HG03095 (cell line): ENCODE results near the gene ADAMTS17.

ENCODE experiments used
- ATAC-seq: cut with Tn5 transposase; IDR thresholded peaks from one replicate; pipeline ENCODE4 v1.9.1; 2021; ENCODE audit warnings: moderate library complexity; ENCODE audit not compliant: unreplicated experiment

The ADAMTS17 gene

DNA sequence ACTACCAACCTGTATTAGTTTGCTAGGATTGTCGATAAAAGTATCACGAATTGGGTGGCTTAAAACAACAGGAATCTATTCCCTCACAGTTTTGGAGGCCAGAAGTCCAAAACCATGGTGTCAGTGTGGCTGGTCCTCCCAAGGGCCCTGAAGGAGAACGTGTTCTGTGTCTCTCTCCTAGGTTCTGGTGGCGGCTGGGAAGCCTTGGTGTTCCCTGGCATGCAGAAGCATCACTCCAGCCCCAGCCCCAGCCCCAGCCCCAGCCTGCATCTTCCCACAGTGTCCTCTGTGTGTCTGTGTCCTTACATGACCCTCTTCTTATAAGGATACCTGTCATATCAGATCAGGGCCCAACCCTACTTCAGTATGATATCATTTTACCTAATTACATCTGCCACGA lies 336.1 kb downstream of the ADAMTS17 start:
- no peak for ATAC-seq

DNA sequence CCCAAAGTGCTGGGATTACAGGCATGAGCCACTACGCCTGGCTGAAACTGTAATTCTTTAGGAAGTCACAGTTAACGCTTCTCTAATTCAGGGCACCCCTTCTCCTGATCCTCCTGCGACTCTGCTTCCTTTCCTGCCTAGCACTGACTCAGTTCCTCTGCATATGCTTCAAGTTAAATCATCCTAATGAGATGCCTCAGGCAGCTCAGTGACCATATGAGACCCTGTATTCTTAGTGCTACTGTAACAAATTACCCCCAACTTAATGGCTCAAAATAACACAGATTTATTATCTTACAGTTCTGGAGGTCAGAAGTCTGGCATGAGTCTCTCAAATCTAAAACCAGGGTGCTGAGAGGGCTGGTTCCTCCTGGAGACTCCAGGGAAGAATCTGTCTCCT lies 336.8 kb downstream of the ADAMTS17 start:
- ATAC-seq: no peak

DNA sequence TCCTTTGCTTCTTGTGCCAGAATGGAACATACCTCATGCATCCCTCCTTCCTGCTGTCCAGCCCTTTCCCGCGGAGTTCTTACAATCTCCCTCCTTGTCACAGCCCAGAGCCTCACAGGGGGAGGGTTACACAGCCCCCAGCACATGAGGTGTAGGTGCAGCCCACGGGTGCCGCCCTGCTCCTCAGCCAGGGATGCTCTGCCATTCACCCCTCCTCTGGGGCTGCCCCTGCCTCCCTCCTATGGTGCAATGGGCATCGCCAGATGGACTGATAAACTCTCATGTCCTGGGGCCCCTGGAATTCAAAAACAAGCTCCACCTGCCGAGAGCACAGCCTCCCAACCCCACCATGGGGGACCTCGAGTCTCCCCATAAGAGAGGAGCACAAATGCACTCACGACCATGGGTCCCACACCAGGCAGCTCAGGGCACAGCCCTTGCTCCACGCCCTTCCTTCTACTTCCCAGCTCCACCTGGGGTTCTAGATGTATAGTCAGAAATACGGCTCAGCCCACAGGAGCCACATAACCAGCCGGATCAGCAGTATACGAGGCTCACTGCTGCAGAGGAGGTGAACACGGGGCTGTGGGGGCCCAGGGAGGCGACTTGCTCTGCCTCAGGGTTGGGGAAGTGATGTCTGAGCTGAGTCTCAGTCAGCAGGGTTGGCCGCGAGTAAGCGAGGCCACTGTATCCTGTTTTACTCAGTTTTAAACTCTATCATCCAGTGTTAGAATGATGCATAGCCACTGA lies 338.8 kb downstream of the ADAMTS17 start:
- ATAC-seq: no peak

GRCh38 chr15:100002086-100002620 lies 339.6 kb downstream of the ADAMTS17 start:
- ATAC-seq: no peak

DNA sequence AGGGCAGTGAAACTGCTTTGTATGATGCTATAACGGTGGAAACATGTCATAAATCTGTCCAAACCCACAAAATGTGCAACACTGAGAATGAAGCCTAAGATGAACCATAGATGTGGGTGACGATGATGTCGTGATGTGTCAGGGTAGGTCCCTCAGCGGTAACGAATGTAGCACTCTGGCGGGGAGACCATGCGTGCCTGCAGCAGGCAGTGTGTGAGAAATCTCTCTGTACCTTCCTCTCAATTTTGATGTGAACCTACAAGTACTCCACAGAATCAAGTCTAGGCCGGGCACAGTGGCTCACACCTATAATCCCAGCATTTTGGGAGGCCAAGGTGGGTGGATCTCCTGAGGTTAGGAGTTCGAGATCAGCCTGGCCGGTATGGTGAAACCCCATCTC lies 340.4 kb downstream of the ADAMTS17 start:
- ATAC-seq: no peak

DNA sequence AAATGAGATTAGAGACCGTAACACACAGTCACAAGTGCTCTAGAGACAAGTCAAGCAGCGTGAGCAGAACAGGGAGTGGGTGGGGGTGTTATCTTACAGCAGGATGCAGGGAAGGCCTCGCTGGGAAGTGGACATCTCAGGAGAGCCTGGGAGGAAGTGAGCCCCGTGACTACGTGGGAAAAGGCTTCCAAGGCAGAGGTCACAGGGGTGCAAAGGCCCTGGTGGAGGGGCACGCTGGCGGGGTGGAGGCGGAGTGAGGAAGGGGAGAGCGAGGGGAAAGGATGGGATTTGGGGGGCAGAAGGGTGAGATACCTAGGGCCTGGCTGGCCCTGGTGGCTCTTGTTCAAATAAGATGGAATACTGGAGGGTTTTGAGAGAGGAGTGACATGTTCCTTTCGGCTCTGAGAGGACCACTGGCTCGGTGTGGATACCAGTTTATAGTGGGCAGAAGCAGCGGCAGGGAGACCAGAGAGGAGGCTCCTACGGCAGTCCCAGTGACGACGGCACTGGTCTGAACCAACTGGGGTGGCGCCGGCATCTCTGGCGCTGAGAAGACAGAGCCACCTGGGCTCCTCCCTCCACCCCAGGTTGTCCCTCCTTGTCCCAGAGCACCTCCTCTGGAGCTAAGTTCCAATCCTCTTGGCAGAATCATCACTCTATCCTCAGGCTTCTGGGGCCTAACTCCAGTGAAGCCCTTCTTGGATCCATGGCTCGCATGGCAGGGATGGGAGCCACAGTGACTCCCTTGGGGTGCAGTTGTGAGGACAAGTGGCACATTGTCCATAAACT lies 342.3 kb downstream of the ADAMTS17 start:
- ATAC-seq: no peak

DNA sequence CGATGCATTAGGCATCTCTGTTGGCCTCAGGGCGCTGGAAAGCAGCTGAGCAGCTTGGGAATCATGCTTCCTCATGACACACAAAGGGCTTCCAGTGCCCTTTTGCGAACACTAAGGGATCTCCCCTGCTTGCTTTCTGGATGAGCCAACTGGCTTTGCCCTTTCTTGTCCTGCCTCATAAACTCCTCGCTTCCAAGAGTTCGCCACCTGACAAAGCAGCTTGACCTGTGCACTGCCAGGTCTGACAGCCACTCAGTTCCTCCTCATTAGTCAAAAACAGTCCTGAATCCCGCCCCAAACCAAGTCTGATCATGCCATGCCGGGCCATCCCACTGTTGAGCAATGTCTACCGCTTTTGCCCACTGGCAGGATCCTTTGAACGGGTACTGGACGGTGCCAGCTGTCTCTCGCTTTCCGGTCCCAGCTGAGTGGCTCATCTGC lies 343.1 kb downstream of the ADAMTS17 start:
- ATAC-seq: no peak

- no peak for ATAC-seq
These were observed 344.6 kb downstream of the ADAMTS17 start for GRCh38 chr15:99997112-99997651.

- no peak for ATAC-seq
These were observed 345.1 kb downstream of the ADAMTS17 start for GRCh38 chr15:99996660-99997059.

- no peak for ATAC-seq
These were observed 346.2 kb downstream of the ADAMTS17 start for GRCh38 chr15:99995543-99995942.

GRCh38 chr15:99994849-99995248 lies 346.9 kb downstream of the ADAMTS17 start:
- no peak for ATAC-seq

GRCh38 chr15:99993681-99994131 lies 348.1 kb downstream of the ADAMTS17 start:
- no peak for ATAC-seq

- no peak for ATAC-seq
These were observed 348.5 kb downstream of the ADAMTS17 start for GRCh38 chr15:99993262-99993661.

- no peak for ATAC-seq
These were observed 349.1 kb downstream of the ADAMTS17 start for GRCh38 chr15:99992611-99993231.

DNA sequence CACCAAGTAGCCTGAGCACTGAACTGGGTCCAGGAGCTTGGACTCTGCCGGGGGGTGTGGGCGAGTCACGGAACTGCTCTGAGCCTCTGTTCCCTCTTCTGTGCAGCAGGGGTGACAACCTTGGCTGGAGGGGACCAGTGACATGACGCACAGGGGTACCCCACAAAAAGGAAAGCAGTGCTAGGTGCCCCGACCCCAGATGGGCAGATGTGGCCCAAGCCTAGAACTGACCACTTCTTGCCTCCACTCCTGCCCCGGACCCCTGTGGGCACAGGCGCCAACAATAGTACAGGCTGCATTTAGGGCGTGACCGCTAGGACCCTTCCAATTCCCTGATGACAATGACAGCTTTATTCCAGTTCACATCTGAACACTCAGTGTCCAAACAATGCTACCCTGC lies 352.7 kb downstream of the ADAMTS17 start:
- no peak for ATAC-seq

DNA sequence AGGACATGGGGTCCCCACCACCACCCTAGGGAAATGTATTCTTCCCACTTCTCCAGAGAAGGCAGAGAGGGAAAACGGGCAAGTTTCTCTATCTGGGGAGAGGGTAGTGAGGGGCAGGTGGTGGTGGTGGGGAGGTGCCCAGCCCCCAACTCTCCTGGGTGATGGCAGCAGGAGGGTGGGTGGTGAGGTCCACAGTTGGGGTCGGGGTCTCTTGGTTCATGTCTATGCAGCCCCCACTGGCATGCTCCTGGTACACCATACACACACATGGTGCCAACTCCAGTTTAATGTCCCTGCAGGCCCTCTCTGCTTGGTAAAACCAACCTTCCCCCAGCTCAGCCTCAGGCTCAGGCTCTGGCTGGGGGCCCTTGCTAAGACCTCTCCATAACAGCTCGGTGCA lies 354.1 kb downstream of the ADAMTS17 start:
- no peak for ATAC-seq

DNA sequence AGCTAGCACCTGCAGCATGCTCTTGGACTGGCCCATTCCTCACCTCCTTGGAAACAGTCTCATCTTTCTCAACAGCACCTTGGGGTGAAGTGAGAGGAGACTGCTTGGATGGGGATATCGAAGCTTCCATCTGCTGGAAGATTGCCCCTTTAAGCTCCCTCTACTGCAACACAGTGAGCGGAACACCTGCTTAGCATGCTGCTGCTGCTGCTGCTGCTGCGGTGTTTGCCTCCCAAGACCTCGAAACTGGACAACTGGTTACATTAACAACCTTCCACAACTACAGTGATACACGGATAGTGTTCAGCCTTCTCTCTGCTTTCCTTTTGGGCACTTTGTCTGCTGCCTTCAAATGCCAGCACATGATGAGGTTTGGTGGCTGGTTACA lies 354.7 kb downstream of the ADAMTS17 start:
- ATAC-seq: no peak

DNA sequence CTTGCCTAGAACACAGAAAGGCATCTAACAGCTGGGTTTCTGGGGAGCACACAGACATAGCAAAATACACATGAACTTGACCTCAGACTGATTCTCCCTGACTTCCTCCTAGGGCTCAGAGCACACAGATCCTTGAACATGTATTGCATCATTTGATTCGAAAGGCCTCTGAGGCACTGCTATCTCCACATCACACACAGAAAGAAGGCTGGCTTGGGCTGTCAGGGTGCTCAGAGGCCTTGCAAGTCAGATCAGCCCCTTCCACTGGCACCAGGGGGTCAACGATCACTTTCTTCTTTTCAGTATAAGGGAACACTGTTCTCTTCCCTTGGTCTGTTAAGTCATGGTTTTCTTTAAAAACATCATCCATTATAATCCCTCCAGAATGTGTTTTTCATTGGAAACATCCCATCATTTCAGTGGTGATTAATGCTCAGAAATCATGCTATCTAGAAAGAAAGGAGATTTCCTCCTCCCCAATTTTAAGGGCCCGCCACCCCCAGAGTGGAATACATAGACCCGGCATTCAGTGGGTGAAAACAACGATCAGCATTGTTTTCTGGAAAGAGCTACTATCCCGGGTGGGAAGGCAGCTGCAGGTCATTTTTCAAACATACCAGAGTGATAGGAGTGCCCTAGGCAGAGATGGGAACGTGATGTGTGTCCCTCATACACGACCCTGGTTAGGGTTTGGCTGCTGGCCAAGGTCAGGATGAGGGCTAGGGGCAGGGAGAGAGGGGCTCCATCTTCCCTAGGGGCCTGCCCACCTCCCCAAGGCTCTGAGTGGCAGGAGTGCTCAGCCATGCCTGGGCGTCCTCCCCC lies 355.3 kb downstream of the ADAMTS17 start:
- no peak for ATAC-seq

DNA sequence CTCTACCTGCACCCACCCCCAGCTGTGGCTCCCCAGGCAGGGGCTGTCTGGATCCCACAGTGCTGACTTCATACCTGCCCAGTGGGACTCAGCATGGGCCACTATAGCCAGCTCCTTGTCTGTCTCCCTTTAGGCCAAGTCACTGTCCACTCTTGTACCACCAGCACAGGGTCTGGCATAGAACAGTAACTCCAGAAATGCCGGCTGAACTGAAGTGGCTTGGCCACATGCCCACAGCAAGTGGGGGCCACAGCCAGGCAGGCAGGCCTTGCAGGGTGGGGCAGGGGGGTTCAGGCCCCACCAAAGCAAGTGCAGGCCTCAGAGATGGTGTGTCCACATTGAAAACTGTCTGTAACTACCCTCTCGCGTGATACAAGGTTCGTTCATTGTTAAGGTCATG lies 355.9 kb downstream of the ADAMTS17 start:
- no peak for ATAC-seq

DNA sequence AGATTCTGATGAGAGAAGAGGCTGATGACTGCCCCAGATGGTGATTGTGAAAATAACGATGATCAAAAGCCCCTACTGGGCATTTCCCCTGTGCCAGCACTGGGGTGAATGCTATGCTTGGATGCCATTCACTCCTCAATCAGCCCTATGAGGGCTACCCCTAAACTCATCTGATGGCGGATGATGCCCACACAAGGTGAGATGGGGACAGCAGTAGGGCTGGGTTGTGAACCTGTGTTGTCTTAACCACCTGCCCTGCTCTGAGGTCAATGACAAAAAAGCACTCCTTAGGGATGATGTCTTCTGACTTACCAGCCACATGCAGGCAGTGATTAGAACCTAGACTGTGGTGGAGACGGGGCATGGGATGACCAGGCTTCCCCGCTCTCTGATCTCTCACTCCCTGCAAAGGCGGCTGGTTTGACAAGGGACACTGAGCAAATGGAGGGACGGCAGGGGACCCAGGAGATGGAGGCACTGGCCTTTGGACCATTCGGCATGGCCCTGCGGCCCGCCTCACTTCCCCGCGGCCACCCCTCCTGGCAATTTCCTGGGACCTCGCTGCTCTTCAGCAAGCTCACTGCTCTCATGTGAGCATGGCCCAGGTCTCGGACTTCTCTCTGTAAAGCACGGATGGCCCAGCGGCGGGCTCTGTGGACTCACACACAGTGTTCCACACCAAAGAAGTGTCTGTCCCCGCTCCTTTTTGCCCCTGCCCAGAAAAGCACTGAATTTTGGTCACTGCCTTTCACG lies 357.1 kb downstream of the ADAMTS17 start:
- no peak for ATAC-seq
